Panc1 (cell line): ENCODE results near the gene HES6. TPM values are rescaled to one million over a fixed set of nuclear protein-coding genes. Genes with fewer than 3 reads are reported as not detected.
A peak's percentile ranks its signal among the peaks of the same experiment; 100 is the strongest.

Source experiments
- ATAC-seq: fragments of 200-7000 bp; cut with Tn5 transposase; 2 replicates; pipeline ENCODE4 v1.9.1; 2020; ENCODE audit warnings: mild to moderate bottlenecking, moderate library complexity
- BruUV-seq: library from RNA; stranded (reverse); fragments of 400-500 nt; replicated peaks from 2 replicates; lab custom pipeline; 2021; lab: Mats Ljungman, UMichigan
- CTCF ChIA-PET: fragments of 300-600 bp; sonication (Branson Sonifier 250); formaldehyde crosslinking; loops from one replicate; lab custom pipeline; 2022; ENCODE audit warnings: antibody characterized with exemption; lab: Charles Lee
- POLR2A ChIA-PET: fragments of 300-600 bp; sonication (Branson Sonifier 250); formaldehyde crosslinking; loops from one replicate; lab custom pipeline; 2022; ENCODE audit warnings: antibody characterized with exemption; lab: Charles Lee
- DNase-seq: peaks from one replicate; pipeline ENCODE4 v3.0.0-alpha.2; 2010; ENCODE audit warnings: low read depth, low spot score
- H3K27ac ChIP-seq: 2 replicates; pipeline ENCODE4 v1.5.1; 2011; ENCODE audit warnings: mild to moderate bottlenecking, low read length, inconsistent platforms
- H3K27me3 ChIP-seq: fragments of 200-500 bp; sonication (Bioruptor generic); 2 replicates; pipeline ENCODE4 v1.6.0; 2014; ENCODE audit warnings: low read length, inconsistent platforms; ENCODE audit not compliant: control insufficient read depth, insufficient read depth
- H3K36me3 ChIP-seq: fragments of 200-500 bp; sonication (Bioruptor generic); 2 replicates; pipeline ENCODE4 v1.5.1; 2014; ENCODE audit warnings: inconsistent platforms, mild to moderate bottlenecking, low read length, moderate library complexity; ENCODE audit not compliant: control insufficient read depth, insufficient read depth
- H3K4me1 ChIP-seq: 2 replicates; pipeline ENCODE4 v1.5.1; 2011; ENCODE audit warnings: inconsistent platforms, mild to moderate bottlenecking, low read length, moderate library complexity; ENCODE audit not compliant: control insufficient read depth, insufficient read depth
- H3K4me3 ChIP-seq, 2 experiments: 2 replicates each; pipeline ENCODE4 v1.5.1; 2011 to 2012; ENCODE audit warnings: low read depth in 2 of 2, low read length in 2 of 2, mild to moderate bottlenecking in 2 of 2, inconsistent platforms in 1 of 2, moderate library complexity in 1 of 2
- H3K9me3 ChIP-seq: fragments of 200-500 bp; sonication (Bioruptor generic); 2 replicates; pipeline ENCODE4 v1.5.1; 2014; ENCODE audit warnings: low read depth, mild to moderate bottlenecking, inconsistent platforms, low read length, moderate library complexity; ENCODE audit not compliant: control insufficient read depth, insufficient read depth
- POLR2AphosphoS5 ChIP-seq: IDR thresholded peaks from 2 replicates; pipeline ENCODE4 v1.6.1; 2012; ENCODE audit warnings: mild to moderate bottlenecking, low read depth, low read length, moderate library complexity
- SIN3A ChIP-seq: IDR thresholded peaks from 2 replicates; pipeline ENCODE4 v1.6.1; 2012; ENCODE audit warnings: low read depth, mild to moderate bottlenecking, low read length, moderate library complexity, borderline replicate concordance; ENCODE audit not compliant: insufficient read depth
- TCF7L2 ChIP-seq: IDR thresholded peaks from 2 replicates; pipeline ENCODE4 v1.6.1; 2011; ENCODE audit warnings: mild to moderate bottlenecking, low read depth, low read length, inconsistent platforms
- in situ Hi-C: cut with HindIII; loops from 2 replicates; pipeline ENCODE4 v1.10.0; 2016; ENCODE audit warnings: low sequenced_read_pairs, low pct_unique_long_range_greater_than_20kb
- intact Hi-C: fragments of 100-400 bp; cut with micrococcal nuclease; formaldehyde crosslinking; loops from one replicate; pipeline ENCODE4 v1.10.0; 2022; ENCODE audit not compliant: unreplicated experiment
- total RNA-seq: library from RNA; stranded (reverse); gene quantifications from one replicate; pipeline ENCODE4 v1.2.1, GENCODE V29; 2021; ENCODE audit not compliant: unreplicated experiment
- TF ChIP-seq, protein P1 (sequence below), 2 experiments: IDR thresholded peaks; 2 replicates each; pipeline ENCODE4 v1.6.1; 2011 to 2012; ENCODE audit warnings: low read depth in 2 of 2, control low read depth in 1 of 2, low read length in 1 of 2, mild to moderate bottlenecking in 1 of 2, moderate library complexity in 1 of 2; ENCODE audit not compliant: insufficient read depth in 1 of 2
- TF ChIP-seq, protein P2 (sequence below): fragments of 450-650 bp; IDR thresholded peaks from 2 replicates; pipeline ENCODE4 v1.5.1; 2017; ENCODE audit warnings: mild to moderate bottlenecking

The HES6 gene
- total RNA-seq, 1 experiment from 2014 or later: 42.0 TPM

GRCh38 chr2:238244151-238244550, 4.3 kb upstream of the HES6 start:
- in situ Hi-C loops (no loop called here), intact Hi-C loops (no loop called here)
- Histone ChIP-seq H3K27ac (no peak overlapping the region), H3K27me3 (no peaks in the 10 kb centered on the region), H3K9me3 (no peaks in the 10 kb centered on the region), H3K4me3 (no peak overlapping the region), H3K4me1 (no peaks in the 10 kb centered on the region), H3K36me3 (no peaks in the 10 kb centered on the region)
- no peak for DNase-seq
- ChIA-PET CTCF (no interaction called here), POLR2A (no interaction called here)
- BruUV-seq: TSS peak; percentile 67
- TF ChIP-seq TCF7L2: no peak
- TF ChIP-seq, protein P1, sequence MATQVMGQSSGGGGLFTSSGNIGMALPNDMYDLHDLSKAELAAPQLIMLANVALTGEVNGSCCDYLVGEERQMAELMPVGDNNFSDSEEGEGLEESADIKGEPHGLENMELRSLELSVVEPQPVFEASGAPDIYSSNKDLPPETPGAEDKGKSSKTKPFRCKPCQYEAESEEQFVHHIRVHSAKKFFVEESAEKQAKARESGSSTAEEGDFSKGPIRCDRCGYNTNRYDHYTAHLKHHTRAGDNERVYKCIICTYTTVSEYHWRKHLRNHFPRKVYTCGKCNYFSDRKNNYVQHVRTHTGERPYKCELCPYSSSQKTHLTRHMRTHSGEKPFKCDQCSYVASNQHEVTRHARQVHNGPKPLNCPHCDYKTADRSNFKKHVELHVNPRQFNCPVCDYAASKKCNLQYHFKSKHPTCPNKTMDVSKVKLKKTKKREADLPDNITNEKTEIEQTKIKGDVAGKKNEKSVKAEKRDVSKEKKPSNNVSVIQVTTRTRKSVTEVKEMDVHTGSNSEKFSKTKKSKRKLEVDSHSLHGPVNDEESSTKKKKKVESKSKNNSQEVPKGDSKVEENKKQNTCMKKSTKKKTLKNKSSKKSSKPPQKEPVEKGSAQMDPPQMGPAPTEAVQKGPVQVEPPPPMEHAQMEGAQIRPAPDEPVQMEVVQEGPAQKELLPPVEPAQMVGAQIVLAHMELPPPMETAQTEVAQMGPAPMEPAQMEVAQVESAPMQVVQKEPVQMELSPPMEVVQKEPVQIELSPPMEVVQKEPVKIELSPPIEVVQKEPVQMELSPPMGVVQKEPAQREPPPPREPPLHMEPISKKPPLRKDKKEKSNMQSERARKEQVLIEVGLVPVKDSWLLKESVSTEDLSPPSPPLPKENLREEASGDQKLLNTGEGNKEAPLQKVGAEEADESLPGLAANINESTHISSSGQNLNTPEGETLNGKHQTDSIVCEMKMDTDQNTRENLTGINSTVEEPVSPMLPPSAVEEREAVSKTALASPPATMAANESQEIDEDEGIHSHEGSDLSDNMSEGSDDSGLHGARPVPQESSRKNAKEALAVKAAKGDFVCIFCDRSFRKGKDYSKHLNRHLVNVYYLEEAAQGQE (IDR thresholded peaks at IDR 0.05; ENCODE audit: insufficient read depth in 1 of 2, low read depth in 2 of 2, low read length in 1 of 2): no peak
- TF ChIP-seq, protein P2, sequence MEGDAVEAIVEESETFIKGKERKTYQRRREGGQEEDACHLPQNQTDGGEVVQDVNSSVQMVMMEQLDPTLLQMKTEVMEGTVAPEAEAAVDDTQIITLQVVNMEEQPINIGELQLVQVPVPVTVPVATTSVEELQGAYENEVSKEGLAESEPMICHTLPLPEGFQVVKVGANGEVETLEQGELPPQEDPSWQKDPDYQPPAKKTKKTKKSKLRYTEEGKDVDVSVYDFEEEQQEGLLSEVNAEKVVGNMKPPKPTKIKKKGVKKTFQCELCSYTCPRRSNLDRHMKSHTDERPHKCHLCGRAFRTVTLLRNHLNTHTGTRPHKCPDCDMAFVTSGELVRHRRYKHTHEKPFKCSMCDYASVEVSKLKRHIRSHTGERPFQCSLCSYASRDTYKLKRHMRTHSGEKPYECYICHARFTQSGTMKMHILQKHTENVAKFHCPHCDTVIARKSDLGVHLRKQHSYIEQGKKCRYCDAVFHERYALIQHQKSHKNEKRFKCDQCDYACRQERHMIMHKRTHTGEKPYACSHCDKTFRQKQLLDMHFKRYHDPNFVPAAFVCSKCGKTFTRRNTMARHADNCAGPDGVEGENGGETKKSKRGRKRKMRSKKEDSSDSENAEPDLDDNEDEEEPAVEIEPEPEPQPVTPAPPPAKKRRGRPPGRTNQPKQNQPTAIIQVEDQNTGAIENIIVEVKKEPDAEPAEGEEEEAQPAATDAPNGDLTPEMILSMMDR: no peak
- no peak for TF ChIP-seq POLR2AphosphoS5
- TF ChIP-seq SIN3A: no peak
- no peak for ATAC-seq

GRCh38 chr2:238243496-238244076, 3.7 kb upstream of the HES6 start:
- H3K27ac ChIP-seq: no peak overlapping the region
- TF ChIP-seq SIN3A (no peak), TCF7L2 (no peak), POLR2AphosphoS5 (no peak)
- TF ChIP-seq, protein P1 (IDR thresholded peaks at IDR 0.05; ENCODE audit: insufficient read depth in 1 of 2, low read depth in 2 of 2, low read length in 1 of 2): no peak
- TF ChIP-seq, protein P2: no peak; the same call in 1 of the 2 replicates
- H3K27me3 ChIP-seq: no peaks in the 10 kb centered on the region
- no peaks in the 10 kb centered on the region for H3K9me3 ChIP-seq
- ChIA-PET POLR2A (no interaction called here), CTCF (no interaction called here)
- no TSS peak for BruUV-seq
- intact Hi-C loops (no loop called here), in situ Hi-C loops (no loop called here)
- H3K4me3 ChIP-seq: no peak overlapping the region
- no peaks in the 10 kb centered on the region for H3K4me1 ChIP-seq
- no peak for DNase-seq
- H3K36me3 ChIP-seq: no peaks in the 10 kb centered on the region
- ATAC-seq: no peak
